HFF-Myc (cell line): ENCODE data around the gene MED15.

ENCODE experiments used
- DNase-seq: peaks from one replicate; pipeline ENCODE4 v3.0.0-alpha.2; 2011; ENCODE audit warnings: low read depth; ENCODE audit errors: extremely low read depth
- H3K4me3 ChIP-seq: replicated peaks from 2 replicates; pipeline ENCODE4 v1.5.1; 2011; ENCODE audit warnings: low read depth, mild to moderate bottlenecking, control low read depth, low read length
- CTCF ChIP-seq: IDR thresholded peaks from 2 replicates; pipeline ENCODE4 v1.5.1; 2012; ENCODE audit warnings: mild to moderate bottlenecking, low read depth, low read length, control low read depth; ENCODE audit errors: missing control alignments

The MED15 gene

GRCh38 chr22:20573833-20574615, 66.6 kb downstream of the MED15 start:
- DNase-seq, result no peak
- TF ChIP-seq CTCF, result no peak
- no peak overlapping the region for H3K4me3 ChIP-seq

- no peak for TF ChIP-seq CTCF
- no peak for DNase-seq
- no peak overlapping the region for H3K4me3 ChIP-seq
Observed at GRCh38 chr22:20574920-20575353, 67.5 kb downstream of the MED15 start.

GRCh38 chr22:20575724-20576444, 68.5 kb downstream of the MED15 start:
- no peak overlapping the region for H3K4me3 ChIP-seq
- DNase-seq, result no peak
- TF ChIP-seq CTCF, result no peak

- no peak for TF ChIP-seq CTCF
- H3K4me3 ChIP-seq, result no peak overlapping the region
- no peak for DNase-seq
Observed at GRCh38 chr22:20576445-20576816, 69.0 kb downstream of the MED15 start.

- DNase-seq, result no peak
- H3K4me3 ChIP-seq, result no peak overlapping the region
- TF ChIP-seq CTCF, result no peak
Observed at GRCh38 chr22:20577045-20577444, 69.6 kb downstream of the MED15 start.

GRCh38 chr22:20577549-20577975, 70.2 kb downstream of the MED15 start:
- no peak overlapping the region for H3K4me3 ChIP-seq
- DNase-seq, result no peak
- TF ChIP-seq CTCF, result no peak
